NCI-H2196 (cell line): ENCODE data around the gene EPPIN.

ENCODE experiments used
- DNase-seq: peaks from one replicate; lab custom pipeline; 2025; ENCODE audit not compliant: unreplicated experiment; lab: John Stamatoyannopoulos, UW

The EPPIN gene

GRCh38 chr20:45539382-45539781 lies 7.8 kb downstream of the EPPIN start, which contains the start of gene WFDC6:
Gene WFDC6 (minus strand): TSS chr20:45539482. CDS start chr20:45539407, 75 bp downstream.
- DNase-seq: no peak

- DNase-seq: no peak
Measured at GRCh38 chr20:45538209-45538799, 8.9 kb downstream of the EPPIN start.

GRCh38 chr20:45527294-45527693 lies 19.9 kb downstream of the EPPIN start:
- DNase-seq: no peak

DNA sequence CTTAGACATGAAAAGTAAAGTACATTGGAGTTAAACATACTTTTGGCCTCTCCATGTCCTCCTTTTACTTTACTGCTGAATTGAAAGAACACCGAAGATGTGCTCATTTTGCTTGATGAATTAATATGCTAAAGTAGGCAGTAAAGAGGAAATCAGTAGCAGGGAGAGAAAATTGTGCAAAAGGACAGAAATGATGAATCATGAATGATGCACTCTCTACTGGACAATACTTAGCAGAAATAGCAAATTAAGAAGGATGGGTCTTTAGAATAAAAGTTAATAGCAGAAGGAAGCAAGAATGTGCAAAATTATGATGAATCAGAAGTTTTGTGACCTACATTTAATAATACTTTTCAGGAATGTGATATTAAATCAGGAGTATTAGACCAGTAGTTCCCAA lies 23.4 kb downstream of the EPPIN start:
- no peak for DNase-seq

DNA sequence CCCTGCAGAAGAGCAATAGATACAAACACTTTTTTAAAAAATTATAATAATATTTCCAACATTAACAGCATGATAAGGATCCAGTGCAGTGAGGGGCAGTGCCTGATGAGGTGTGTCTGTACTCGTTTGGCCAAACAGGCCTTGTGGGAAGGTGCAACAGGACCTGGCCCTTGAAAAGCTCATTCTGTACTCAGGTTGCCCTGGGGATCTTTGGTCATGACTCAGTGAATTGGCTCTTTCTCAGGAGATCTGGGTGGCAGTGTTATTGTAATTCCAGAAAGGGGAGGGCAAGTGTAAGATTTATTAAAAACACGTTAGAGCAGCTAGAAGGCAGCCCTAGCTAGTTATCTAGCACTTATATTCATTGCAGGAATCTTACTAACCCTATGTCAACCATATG lies 28.9 kb downstream of the EPPIN start:
- DNase-seq: no peak

DNA sequence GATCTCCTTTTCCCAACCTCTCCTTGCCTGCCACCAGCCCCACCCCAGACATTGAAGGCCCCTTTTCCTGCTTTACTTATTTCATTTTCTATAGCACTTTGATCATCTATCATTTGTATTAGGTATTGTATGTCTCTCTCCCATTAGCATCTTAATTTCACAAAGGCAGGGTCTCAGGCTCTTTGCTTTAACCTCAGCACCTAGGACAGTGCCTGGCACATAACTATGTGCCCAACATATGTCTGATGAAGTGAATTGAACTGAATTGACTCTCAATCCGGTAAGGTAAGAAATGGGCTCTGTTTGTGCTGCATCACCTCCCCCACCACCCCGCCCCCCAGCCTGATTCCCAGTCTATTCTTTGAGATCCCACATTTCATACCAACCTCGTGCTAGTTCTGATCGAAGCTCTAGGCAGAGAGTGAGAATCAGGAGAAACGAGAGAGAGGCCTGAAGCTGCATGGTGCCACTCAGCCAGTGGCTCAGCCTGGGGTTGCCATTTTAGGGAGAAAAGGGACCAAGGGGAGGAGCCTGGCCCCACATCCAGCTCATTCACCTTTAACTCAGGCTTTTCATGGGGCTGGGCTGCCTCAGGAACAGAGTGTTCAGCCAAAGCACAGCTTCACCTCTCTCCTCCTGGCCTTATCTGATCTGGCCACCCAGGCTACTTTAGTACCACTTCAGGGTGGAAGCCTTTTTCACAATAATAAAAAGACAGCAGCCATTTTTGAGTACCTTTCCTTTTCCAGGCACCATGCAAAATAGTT lies 31.9 kb downstream of the EPPIN start, which contains the start of gene SPINT3:
Gene SPINT3 (minus strand): TSS at position 476 of the 767 bp plus-strand sequence. CDS start 14 bp downstream, at position 462.
- no peak for DNase-seq

GRCh38 chr20:45510242-45510862 lies 36.8 kb downstream of the EPPIN start:
- no peak for DNase-seq

DNA sequence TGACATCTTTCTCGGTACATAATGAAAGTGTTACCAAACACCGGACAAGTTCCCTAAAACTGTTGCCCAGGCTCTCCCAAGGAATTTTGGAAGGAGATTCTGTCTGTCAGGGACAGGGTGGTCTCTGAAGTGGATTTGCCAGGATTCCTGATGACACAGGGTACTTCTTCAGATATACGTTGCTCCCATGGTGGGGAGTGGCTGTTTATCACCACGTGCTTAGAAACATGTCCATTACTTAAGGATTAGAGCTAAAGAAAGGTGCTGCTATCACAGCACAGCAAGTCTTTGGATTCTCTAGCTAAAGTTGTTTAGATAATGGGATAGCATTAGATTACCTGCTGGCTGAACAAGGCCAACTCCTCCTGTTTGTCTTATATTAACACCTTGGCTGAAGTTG lies 38.1 kb downstream of the EPPIN start:
- no peak for DNase-seq

DNA sequence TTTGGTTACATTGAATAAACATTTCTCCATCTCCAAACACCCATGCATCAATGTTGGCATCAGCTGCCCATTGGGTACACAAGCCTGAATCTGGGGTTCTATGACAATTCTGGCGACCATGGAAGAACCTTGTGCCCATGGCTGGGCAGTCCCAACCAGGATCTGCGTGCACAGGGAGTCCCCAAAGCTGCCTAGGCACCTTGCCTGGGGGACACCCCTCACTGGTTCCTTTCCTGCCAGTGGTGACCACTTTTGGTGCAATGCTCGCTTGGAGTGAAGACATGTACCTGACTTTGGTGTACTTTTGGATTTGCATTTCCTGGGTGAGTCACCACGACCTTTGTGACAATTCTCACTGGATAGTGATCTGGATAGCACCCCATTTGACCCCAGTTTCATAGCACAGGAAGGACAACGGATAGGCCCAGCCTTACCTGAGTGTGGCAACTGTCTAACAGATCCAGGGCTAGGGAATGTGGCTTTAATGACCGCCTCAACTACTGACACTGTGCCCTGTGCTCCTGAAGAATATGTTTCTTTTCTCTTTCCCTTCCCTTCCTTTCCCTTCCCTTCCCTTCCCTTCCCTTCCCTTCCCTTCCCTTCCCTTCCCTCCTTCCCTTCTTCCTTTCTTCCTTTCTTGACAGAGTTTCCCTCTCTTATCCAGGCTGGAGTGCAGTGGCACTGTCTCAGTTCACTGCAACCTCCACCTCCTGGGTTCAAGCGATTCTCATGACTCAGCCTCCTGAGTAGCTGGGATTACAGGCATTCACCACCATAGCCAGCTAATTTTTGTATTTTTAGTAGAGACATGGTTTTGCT lies 38.9 kb downstream of the EPPIN start:
- no peak for DNase-seq

GRCh38 chr20:45507011-45507820 lies 40.0 kb downstream of the EPPIN start:
- DNase-seq: no peak

DNA sequence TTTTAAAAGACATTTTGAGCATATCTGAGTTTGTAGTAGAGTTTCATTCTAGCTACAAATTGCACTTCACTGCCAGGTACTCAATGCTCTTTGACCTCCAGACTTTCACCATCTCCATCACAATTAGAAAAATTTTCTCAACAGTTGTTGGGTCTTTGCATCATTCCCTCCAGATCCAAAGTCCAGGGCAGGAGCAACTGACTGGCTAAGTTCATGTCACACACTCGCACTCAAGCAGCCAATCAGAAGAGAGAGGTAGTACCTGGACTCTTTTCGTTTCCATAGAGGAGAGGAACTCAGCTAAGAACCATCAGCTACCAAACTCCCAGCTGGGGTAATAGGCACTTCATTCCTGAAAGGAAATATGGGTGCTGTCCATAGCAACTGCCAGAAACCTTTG lies 40.8 kb downstream of the EPPIN start:
- DNase-seq: no peak

DNA sequence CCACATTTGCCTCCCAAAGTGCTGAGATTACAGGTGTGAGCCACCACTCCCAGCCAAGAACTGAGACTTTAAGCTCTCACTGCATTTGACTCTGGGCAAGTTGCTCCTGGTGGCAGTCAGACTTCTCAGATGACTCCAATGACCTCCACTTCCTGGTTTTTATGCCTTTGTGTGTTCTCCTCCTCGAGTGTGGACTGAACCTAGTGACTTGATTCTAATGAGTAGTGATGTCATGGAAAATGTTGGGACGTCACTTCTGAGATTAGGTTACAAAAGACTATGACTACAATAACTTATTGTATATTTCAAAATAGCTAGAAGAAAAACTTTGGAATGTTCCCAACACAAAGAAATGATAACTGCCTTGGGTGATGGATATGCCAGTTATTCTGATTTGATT lies 43.8 kb downstream of the EPPIN start:
- DNase-seq: no peak

DNA sequence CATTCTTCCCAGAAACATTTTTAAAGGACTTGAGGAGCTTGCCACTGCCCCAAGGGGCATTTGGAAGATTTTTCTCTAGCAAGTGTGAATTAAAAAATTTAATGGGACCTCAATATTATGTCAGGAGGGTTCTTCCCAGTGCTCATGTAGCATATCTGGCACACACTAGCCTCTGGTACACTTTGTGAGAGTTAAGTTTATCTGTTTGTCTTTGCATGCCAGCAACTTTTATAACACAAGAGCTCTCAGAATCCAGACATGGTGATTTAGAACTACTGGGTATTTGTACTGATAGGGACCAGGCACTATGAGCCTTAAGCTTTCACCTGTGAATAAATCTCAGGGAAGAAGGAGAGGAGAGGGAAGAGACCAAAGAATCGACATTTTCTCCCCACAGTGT lies 44.6 kb downstream of the EPPIN start:
- DNase-seq: no peak

DNA sequence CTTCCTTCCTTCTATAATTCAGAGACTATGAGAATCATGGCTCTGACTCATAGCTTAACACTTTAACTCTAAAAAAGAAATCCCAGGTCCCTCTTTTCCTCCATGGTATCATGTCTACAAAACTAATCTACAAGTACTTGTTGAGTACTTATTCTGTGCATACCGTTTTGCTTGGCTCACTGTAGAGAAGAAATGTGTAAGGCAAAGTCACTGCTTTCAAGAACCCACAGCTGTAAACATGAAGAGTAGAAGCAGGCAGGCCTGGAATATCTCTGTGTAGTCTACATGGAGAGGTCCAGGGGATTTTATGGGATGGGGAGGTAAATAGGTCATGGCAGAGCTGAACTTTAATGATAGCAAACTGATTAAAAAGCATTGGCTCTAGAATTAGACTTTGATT lies 45.6 kb downstream of the EPPIN start:
- DNase-seq: no peak

DNA sequence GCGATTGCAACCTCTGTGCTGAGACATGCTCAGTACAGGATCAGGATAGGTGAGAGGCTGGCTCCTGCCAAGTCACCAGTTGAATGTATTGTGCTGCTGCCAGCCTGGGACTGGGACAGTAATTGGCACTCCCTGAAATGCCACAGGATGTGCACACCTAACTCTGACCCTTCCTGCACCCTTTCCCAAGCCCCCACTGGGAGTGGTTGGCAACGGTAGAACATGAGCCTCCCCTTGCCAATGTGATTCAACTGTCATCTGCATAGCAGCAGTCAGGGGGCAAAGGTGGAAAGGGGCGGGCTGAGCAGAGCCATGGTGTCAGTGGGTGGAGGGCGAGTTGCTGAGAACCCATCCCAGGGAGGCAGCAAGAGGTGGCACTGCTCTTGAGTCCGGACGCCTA lies 47.2 kb downstream of the EPPIN start:
- DNase-seq: no peak

DNA sequence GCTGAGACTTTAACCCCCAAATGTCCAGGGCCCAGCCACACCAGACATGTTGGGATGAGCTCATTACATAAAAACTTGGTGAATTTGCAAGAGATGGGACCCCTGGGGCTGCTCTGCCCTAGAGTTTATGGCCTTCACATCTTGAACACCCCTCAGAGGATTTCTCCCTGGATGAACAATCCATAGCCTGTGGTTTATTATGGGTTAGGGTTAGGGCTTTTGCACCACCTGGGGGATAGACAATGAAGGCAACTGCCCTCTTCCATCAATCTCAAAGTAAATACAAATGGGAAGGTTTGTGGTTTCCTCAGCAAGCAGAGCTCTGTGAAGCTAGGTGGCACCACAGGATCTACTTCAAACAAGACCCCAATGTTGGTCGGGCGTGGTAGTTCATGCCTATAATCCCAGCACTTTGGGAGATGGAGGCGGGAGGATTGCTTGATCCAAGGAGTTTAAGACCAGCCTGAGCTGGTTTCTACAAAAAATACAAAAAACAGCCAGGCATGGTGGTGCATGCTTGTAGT lies 49.2 kb downstream of the EPPIN start:
- DNase-seq: no peak

DNA sequence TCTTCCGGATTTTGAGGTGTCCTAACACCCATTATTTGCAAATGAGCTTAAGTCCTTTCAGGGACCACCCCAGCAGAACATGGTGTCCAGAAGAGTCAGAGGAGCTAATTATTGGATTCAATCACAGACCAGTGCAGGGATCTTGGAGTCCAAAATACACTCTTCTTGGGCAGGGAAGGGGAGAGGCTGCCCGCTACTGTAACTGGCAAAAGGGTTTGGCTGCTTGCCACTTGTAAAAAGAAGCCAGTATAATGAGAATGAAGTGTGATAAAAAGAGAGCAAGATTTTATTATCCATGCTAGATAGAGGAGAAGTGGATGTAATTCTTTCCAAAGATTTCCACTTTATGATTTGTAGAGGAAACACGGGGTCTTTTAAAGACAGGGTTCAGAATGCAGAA lies 51.0 kb downstream of the EPPIN start:
- no peak for DNase-seq

DNA sequence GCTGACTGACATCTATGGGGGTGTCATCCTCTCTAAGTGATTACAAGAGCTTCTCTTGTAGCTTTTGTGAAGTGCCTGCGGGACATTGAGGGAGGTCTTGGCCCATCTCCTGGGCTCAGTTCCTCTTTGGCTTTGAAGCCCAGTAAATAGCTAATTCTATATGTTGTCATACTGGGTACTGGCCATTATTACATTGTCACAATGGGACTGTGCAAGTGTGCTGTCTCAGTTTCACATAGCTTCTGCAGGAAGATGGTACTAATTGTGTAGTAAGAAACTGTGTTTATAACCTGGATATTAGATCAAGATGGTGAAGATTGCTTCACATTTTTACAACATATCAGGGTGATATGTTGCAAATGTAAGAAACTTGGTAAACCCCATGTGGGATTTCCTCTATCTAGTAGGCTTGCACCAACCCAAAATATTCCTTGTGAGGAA lies 51.7 kb downstream of the EPPIN start:
- DNase-seq: no peak
